BLaER1 treated with 17β-estradiol and CSF1 and Interleukin-3, amounts not matched to agents 10 nM and 100 nM (cell line): ENCODE measurements around the gene CELSR1.

ENCODE experiments used
- H3K27ac ChIP-seq, 11 experiments: shearing (Covaris generic); formaldehyde crosslinking; 2 replicates each; pipeline ENCODE4 v1.8.1; 2022
- H3K27me3 ChIP-seq, 11 experiments: shearing (Covaris generic); formaldehyde crosslinking; 2 replicates each; pipeline ENCODE4 v1.8.1; 2022
- H3K36me3 ChIP-seq, 11 experiments: shearing (Covaris generic); formaldehyde crosslinking; 2 replicates each; pipeline ENCODE4 v1.8.1; 2022
- H3K4me1 ChIP-seq, 10 experiments: shearing (Covaris generic); formaldehyde crosslinking; 2 replicates each; pipeline ENCODE4 v1.8.1; 2022
- H3K4me2 ChIP-seq, 11 experiments: shearing (Covaris generic); formaldehyde crosslinking; 2 replicates each; pipeline ENCODE4 v1.8.1; 2022
- H3K4me3 ChIP-seq, 10 experiments: shearing (Covaris generic); formaldehyde crosslinking; 2 replicates each; pipeline ENCODE4 v1.8.1; 2022
- H3K9ac ChIP-seq, 11 experiments: shearing (Covaris generic); formaldehyde crosslinking; 2 replicates each; pipeline ENCODE4 v1.8.1; 2022
- H3K9me3 ChIP-seq, 11 experiments: shearing (Covaris generic); formaldehyde crosslinking; replicated peaks in 1 of 11; 2 replicates each; pipeline ENCODE4 v1.8.1; 2022
- H4K20me1 ChIP-seq, 11 experiments: shearing (Covaris generic); formaldehyde crosslinking; 2 replicates each; pipeline ENCODE4 v1.8.1; 2022
- Cebpa-rat ChIP-seq, 11 experiments: shearing (Covaris generic); IDR thresholded peaks; 2 replicates each; pipeline ENCODE4 v1.8.1; 2022

CELSR1 gene

GRCh38 chr22:46350121-46350520 is 187.3 kb downstream of the CELSR1 start:
- Histone ChIP-seq H3K4me1 (peaks cover 0 to 39% (median 35%) of the 10 kb centered on the region in 10 experiments; a peak in 16 of 20 replicates), H4K20me1 (peaks cover 42 to 99% (median 93%) of the 10 kb centered on the region in 11 experiments; a peak in 21 of 22 replicates), H3K27me3 (no peaks in the 10 kb centered on the region), H3K4me3 (no peak overlapping the region), H3K36me3 (peaks cover 96 to 100% (median 100%) of the 10 kb centered on the region in 11 experiments), H3K4me2 (no peak overlapping the region), H3K27ac (no peak overlapping the region), H3K9ac (no peak overlapping the region), H3K9me3 (no peaks in the 10 kb centered on the region)
- no peak for TF ChIP-seq Cebpa-rat (IDR thresholded peaks at IDR 0.05)

GRCh38 chr22:46349681-46350080 is 187.7 kb downstream of the CELSR1 start:
- Histone ChIP-seq H3K36me3 (peaks cover 97 to 100% (median 100%) of the 10 kb centered on the region in 11 experiments), H3K9ac (no peak overlapping the region), H3K4me1 (peaks cover 0 to 34% (median 30%) of the 10 kb centered on the region in 10 experiments; a peak in 16 of 20 replicates), H3K4me2 (no peak overlapping the region), H3K27ac (no peak overlapping the region), H3K9me3 (no peaks in the 10 kb centered on the region), H4K20me1 (peaks cover 39 to 99% (median 91%) of the 10 kb centered on the region in 11 experiments; a peak in 21 of 22 replicates), H3K27me3 (no peaks in the 10 kb centered on the region), H3K4me3 (no peak overlapping the region)
- TF ChIP-seq Cebpa-rat (IDR thresholded peaks at IDR 0.05): no peak

- no peak for TF ChIP-seq Cebpa-rat (IDR thresholded peaks at IDR 0.05)
- H4K20me1 ChIP-seq: peaks cover 39 to 99% (median 91%) of the 10 kb centered on the region in 11 experiments; a peak in 21 of 22 replicates
Measured at GRCh38 chr22:46349238-46349637, 188.2 kb downstream of the CELSR1 start.

GRCh38 chr22:46348099-46348695 is 189.2 kb downstream of the CELSR1 start:
- Histone ChIP-seq H3K27ac (no peak overlapping the region), H3K4me1 (peaks cover 0 to 20% (median 17%) of the 10 kb centered on the region in 10 experiments; a peak in 16 of 20 replicates), H3K4me3 (no peak overlapping the region), H4K20me1 (peaks cover 33 to 99% (median 91%) of the 10 kb centered on the region in 11 experiments; a peak in 21 of 22 replicates), H3K9me3 (no peaks in the 10 kb centered on the region), H3K27me3 (no peaks in the 10 kb centered on the region), H3K36me3 (peaks cover 97 to 100% (median 100%) of the 10 kb centered on the region in 11 experiments), H3K4me2 (no peak overlapping the region), H3K9ac (no peak overlapping the region)
- TF ChIP-seq Cebpa-rat (IDR thresholded peaks at IDR 0.05): no peak

More at GRCh38 chr22:46349238-46349637, 188.2 kb downstream of the CELSR1 start:
- Histone ChIP-seq H3K4me1 (peaks cover 0 to 31% (median 27%) of the 10 kb centered on the region in 10 experiments; a peak in 16 of 20 replicates), H3K27ac (no peak overlapping the region), H3K9ac (no peak overlapping the region), H3K27me3 (no peaks in the 10 kb centered on the region), H3K4me3 (no peak overlapping the region), H3K9me3 (no peaks in the 10 kb centered on the region), H3K4me2 (no peak overlapping the region), H3K36me3 (peaks cover 97 to 100% (median 100%) of the 10 kb centered on the region in 11 experiments)

GRCh38 chr22:46347646-46348045 is 189.8 kb downstream of the CELSR1 start:
- no peak overlapping the region for H3K9ac ChIP-seq
- no peak overlapping the region for H3K4me3 ChIP-seq
- H3K4me1 ChIP-seq: peaks cover 0 to 15% (median 11%) of the 10 kb centered on the region in 10 experiments; a peak in 16 of 20 replicates
- H3K36me3 ChIP-seq: peaks cover 99 to 100% (median 100%) of the 10 kb centered on the region in 11 experiments
- H4K20me1 ChIP-seq: peaks cover 28 to 99% (median 91%) of the 10 kb centered on the region in 11 experiments; a peak in 21 of 22 replicates
- H3K4me2 ChIP-seq: no peak overlapping the region
- no peak for TF ChIP-seq Cebpa-rat (IDR thresholded peaks at IDR 0.05)
- H3K9me3 ChIP-seq: no peaks in the 10 kb centered on the region
- no peak overlapping the region for H3K27ac ChIP-seq
- no peaks in the 10 kb centered on the region for H3K27me3 ChIP-seq

- Histone ChIP-seq H3K4me1 (peaks cover 0 to 7% (median 3%) of the 10 kb centered on the region in 10 experiments; a peak in 7 of 20 replicates), H3K9me3 (no peaks in the 10 kb centered on the region), H3K27me3 (no peaks in the 10 kb centered on the region)
Measured at GRCh38 chr22:46346680-46347405, 190.6 kb downstream of the CELSR1 start.

GRCh38 chr22:46340676-46341075 is 196.7 kb downstream of the CELSR1 start:
- Histone ChIP-seq H3K9ac (no peak overlapping the region), H3K27me3 (no peaks in the 10 kb centered on the region), H3K4me2 (no peak overlapping the region), H3K9me3 (no peaks in the 10 kb centered on the region), H4K20me1 (peaks cover 26 to 93% (median 73%) of the 10 kb centered on the region in 11 experiments; a peak in 20 of 22 replicates), H3K27ac (no peak overlapping the region), H3K36me3 (peaks cover 82 to 88% (median 85%) of the 10 kb centered on the region in 11 experiments), H3K4me3 (no peak overlapping the region), H3K4me1 (peaks cover 10 to 15% (median 13%) of the 10 kb centered on the region in 10 experiments)
- no peak for TF ChIP-seq Cebpa-rat (IDR thresholded peaks at IDR 0.05)

More at GRCh38 chr22:46346680-46347405, 190.6 kb downstream of the CELSR1 start:
- H3K9ac ChIP-seq: no peak overlapping the region
- peaks cover 99 to 100% (median 100%) of the 10 kb centered on the region in 11 experiments for H3K36me3 ChIP-seq
- H3K4me3 ChIP-seq: no peak overlapping the region
- peaks cover 27 to 99% (median 91%) of the 10 kb centered on the region in 11 experiments; a peak in 21 of 22 replicates for H4K20me1 ChIP-seq
- H3K4me2 ChIP-seq: no peak overlapping the region
- H3K27ac ChIP-seq: no peak overlapping the region
- TF ChIP-seq Cebpa-rat (IDR thresholded peaks at IDR 0.05): no peak

- no peak overlapping the region for H3K27ac ChIP-seq
Measured at GRCh38 chr22:46339956-46340355, 197.5 kb downstream of the CELSR1 start.

GRCh38 chr22:46338636-46339035 is 198.8 kb downstream of the CELSR1 start:
- Histone ChIP-seq H3K4me2 (no peak overlapping the region), H3K9ac (peak overlapping the region in 2 of 11 experiments; percentile 9 to 10; a peak in 1 of 22 replicates), H3K4me1 (peaks cover 19 to 24% (median 22%) of the 10 kb centered on the region in 10 experiments), H3K4me3 (no peak overlapping the region), H4K20me1 (peaks cover 21 to 73% (median 59%) of the 10 kb centered on the region in 11 experiments; a peak in 20 of 22 replicates), H3K27me3 (no peaks in the 10 kb centered on the region), H3K36me3 (peaks cover 62 to 70% (median 64%) of the 10 kb centered on the region in 11 experiments), H3K9me3 (no peaks in the 10 kb centered on the region), H3K27ac (no peak overlapping the region)
- no peak for TF ChIP-seq Cebpa-rat (IDR thresholded peaks at IDR 0.05)

More at GRCh38 chr22:46339956-46340355, 197.5 kb downstream of the CELSR1 start:
- Histone ChIP-seq H4K20me1 (peaks cover 21 to 86% (median 70%) of the 10 kb centered on the region in 11 experiments; a peak in 20 of 22 replicates), H3K4me3 (no peak overlapping the region), H3K9ac (no peak overlapping the region), H3K4me1 (peaks cover 12 to 17% (median 15%) of the 10 kb centered on the region in 10 experiments), H3K4me2 (no peak overlapping the region), H3K9me3 (no peaks in the 10 kb centered on the region), H3K36me3 (peaks cover 75 to 81% (median 77%) of the 10 kb centered on the region in 11 experiments), H3K27me3 (no peaks in the 10 kb centered on the region)
- TF ChIP-seq Cebpa-rat (IDR thresholded peaks at IDR 0.05): no peak
